ENCODE results near the gene ALPK3.

Gene ALPK3, protein sequence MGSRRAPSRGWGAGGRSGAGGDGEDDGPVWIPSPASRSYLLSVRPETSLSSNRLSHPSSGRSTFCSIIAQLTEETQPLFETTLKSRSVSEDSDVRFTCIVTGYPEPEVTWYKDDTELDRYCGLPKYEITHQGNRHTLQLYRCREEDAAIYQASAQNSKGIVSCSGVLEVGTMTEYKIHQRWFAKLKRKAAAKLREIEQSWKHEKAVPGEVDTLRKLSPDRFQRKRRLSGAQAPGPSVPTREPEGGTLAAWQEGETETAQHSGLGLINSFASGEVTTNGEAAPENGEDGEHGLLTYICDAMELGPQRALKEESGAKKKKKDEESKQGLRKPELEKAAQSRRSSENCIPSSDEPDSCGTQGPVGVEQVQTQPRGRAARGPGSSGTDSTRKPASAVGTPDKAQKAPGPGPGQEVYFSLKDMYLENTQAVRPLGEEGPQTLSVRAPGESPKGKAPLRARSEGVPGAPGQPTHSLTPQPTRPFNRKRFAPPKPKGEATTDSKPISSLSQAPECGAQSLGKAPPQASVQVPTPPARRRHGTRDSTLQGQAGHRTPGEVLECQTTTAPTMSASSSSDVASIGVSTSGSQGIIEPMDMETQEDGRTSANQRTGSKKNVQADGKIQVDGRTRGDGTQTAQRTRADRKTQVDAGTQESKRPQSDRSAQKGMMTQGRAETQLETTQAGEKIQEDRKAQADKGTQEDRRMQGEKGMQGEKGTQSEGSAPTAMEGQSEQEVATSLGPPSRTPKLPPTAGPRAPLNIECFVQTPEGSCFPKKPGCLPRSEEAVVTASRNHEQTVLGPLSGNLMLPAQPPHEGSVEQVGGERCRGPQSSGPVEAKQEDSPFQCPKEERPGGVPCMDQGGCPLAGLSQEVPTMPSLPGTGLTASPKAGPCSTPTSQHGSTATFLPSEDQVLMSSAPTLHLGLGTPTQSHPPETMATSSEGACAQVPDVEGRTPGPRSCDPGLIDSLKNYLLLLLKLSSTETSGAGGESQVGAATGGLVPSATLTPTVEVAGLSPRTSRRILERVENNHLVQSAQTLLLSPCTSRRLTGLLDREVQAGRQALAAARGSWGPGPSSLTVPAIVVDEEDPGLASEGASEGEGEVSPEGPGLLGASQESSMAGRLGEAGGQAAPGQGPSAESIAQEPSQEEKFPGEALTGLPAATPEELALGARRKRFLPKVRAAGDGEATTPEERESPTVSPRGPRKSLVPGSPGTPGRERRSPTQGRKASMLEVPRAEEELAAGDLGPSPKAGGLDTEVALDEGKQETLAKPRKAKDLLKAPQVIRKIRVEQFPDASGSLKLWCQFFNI (N-terminal part only)

DNA sequence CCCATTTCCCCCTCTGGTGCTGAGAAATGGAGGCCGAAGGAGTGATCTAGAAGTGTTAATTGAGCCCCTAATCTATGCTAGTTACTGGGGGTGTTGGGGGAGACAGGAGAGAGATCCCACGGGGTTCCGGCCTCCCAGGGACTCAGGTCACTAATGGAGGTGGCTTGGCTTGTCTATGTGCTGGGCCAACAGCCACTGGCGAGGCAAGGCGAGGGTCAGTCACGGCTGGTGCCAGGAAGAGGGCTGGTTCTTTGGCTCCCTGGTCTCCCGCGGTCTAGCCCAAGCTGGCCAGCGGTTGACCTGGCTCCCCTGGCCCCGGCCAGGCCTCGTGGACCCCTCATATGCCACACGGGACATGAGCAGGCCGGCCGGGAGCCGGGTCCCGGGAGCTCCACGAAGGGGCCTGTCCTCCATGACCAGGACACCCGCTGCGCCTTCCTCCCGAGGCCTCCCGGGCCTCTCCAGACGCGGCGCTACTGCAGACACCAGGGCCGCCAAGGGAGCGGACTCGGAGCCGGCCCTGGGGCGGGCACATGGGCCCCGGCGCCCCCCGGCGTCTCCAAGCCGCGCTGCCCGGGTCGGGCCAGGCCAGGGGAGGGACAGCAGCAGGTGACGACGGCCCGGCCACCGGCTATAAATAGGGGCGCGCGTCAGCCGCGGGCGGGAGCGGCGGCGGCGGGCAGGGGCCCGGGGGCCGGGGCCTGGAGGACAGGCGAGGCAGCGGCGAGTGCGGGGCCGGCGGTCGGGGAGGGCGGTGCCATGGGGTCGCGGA, at the start of gene ALPK3:
TSS of gene ALPK3 (plus strand) at position 663 of the 772 bp plus-strand sequence. CDS start at position 760, 97 bp downstream.
- DNase-seq (ENCODE audit: low read depth in 1 of 2, low spot score in 1 of 2), result no peak

DNA sequence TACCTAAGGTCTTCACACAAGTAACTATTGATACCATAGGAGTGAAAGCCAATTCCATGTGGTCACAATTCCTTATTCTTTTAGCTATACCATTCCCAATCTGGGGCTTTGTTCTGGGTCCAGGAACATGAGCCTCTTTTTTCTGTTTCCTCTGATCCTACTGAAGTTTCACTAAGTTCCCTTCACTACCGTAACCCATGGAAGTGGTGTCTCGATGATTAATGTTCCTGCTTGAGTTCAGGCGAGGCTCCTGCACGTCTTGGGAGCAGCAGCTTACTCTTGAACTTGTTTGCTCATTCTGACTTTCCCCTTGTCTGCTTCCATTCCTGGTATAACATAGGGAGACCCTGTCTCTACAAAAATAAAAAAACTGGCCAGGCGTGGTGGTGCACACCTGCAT, 45.1 kb upstream of the ALPK3 start:
- no peak for DNase-seq (ENCODE audit: low read depth in 1 of 2, low spot score in 1 of 2)

DNA sequence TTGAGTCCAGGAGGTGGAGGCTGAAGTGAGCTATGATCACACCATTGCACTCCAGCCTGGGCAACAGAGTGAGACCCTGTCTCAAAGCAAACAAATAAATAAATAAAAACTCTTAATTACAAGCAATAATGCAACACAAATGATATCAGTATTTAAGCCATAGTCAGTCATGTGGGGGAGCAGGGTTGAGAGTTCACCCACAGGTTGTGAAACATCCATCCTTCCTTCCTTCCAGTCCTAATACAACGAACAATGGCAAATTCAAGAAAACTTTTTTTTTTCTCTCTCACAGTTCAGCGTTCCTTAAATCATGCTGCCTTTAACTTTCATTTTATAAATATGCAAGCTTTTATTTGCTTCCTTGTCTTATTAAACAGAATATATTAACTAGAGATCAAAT, 44.7 kb upstream of the ALPK3 start:
- no peak for DNase-seq (ENCODE audit: low read depth in 1 of 2, low spot score in 1 of 2)

DNA sequence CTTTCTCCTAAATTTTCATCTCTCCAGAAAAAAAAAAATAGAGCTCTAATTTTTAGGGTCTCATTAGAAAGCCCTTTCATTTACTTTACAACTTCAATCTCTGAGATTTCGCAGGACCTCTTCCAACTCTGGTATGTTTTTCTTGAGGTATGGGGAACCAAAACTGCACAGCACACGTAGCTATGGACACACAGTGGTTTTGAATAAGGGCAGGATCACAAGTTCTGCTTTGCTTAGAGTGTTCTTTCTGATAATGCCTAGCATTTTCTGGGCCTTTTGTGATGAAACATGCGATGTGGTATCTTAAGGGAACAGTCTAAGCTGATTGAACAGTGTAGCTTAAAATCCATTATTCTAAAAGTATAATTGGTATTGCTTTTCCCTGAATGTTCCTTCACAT, 43.4 kb upstream of the ALPK3 start:
- DNase-seq (ENCODE audit: low read depth in 1 of 2, low spot score in 1 of 2), result no peak

DNA sequence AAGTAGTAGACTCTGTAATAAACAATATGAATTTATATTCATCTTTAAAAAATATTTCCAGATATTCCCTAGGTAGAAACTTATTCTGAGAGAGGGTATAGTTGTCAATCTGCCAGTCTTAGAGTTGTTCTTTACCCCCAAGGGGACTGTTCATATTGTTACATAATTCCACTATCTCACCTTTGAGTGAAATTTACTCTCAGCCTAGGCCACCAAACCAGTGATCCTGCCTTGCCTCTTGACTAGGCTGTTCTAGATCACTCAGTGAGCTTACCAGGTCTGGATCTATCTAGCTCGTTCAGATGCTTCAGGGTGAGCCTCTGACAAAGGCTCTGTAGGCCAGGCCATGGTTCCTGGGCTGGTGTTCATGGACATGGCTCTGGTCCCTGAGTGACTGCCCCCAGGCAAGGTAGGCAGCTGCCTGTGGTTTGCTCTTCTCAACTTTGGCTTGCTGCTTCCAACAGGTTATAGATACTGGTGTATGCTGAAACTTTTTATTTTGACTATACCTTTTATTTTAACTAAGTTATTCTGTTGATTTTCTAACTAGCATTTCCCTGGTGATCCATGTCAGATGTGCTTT, 41.2 kb upstream of the ALPK3 start:
- DNase-seq (ENCODE audit: low read depth in 1 of 2, low spot score in 1 of 2), result no peak

DNA sequence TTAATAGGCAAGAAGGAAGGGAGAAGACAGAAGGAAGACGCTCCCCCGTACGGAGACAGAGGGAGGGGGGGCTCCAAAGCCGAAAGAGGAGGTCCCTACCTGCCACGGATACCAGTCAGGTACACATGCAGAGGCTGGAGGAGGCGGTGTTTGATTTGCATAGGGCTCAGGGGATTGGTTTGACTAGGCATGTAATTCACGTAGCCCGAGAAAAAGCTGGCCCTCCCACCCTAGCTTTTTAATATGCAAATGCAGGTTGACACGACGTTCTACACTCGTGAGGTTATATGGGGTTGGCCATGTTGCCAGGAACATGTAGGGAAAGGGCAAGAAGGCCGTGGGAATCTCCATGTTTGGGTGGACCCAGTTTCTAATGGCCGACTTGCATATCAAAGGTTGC, 39.0 kb upstream of the ALPK3 start:
- no peak for DNase-seq (ENCODE audit: low read depth in 1 of 2, low spot score in 1 of 2)

DNA sequence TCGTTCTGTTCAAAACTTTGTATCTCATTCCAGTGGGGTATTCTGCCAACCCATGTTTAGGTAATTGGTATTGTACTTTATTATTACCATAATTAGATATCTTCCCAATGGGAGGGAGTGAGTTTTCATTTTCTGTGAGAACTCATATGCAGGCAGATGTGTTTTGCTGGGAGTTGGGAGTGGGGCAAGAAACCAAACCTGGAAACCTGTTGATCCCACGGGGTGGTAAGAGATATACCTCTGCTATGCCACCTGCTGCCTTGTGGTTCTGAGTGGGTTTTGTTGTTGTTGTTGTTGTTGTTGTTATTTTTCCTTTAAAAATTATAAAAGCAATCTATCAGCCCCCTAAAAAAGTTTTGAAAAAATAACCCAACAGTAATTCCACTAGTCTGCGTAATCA, 36.7 kb upstream of the ALPK3 start:
- no peak for DNase-seq (ENCODE audit: low read depth in 1 of 2, low spot score in 1 of 2)

DNA sequence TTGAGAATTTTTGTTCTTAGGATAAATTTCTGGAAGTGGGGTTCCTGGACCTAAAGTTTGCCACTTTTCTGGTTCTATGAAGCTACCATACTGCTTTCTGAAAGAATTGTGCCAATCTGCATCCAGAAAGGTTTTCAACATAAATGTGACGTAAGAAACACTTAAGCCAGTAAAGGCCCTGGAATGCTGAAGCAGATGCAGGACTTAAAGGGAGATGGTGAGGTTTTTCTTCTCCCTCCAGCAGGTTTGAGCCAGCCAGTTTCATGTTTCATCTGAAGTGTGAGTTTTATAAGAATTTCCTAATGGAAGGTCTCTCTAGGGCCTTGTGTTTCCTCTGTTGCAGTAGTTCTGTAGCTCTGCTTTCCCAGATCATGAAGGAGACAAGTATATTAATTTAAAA, 35.7 kb upstream of the ALPK3 start:
- DNase-seq (ENCODE audit: low read depth in 1 of 2, low spot score in 1 of 2), result no peak

DNA sequence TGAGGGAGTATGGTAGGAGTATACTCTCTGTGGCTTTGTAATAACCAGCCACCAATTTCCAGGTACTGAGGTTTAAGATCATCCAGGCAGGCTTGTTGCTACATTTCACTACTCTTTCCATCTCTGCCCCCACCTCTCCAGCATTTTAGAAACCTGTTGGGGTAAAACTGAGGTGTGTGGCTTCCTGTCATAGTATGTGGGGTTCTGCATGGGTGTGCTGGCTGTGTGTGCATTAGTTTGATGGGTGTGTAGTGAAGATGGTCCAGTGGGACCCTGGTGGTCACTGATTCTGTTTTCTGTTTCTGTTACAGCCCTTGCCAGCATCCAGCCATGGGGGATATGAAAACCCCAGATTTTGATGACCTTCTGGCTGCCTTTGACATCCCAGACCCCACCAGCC, 34.8 kb upstream of the ALPK3 start:
- no peak for DNase-seq (ENCODE audit: low read depth in 1 of 2, low spot score in 1 of 2)

DNA sequence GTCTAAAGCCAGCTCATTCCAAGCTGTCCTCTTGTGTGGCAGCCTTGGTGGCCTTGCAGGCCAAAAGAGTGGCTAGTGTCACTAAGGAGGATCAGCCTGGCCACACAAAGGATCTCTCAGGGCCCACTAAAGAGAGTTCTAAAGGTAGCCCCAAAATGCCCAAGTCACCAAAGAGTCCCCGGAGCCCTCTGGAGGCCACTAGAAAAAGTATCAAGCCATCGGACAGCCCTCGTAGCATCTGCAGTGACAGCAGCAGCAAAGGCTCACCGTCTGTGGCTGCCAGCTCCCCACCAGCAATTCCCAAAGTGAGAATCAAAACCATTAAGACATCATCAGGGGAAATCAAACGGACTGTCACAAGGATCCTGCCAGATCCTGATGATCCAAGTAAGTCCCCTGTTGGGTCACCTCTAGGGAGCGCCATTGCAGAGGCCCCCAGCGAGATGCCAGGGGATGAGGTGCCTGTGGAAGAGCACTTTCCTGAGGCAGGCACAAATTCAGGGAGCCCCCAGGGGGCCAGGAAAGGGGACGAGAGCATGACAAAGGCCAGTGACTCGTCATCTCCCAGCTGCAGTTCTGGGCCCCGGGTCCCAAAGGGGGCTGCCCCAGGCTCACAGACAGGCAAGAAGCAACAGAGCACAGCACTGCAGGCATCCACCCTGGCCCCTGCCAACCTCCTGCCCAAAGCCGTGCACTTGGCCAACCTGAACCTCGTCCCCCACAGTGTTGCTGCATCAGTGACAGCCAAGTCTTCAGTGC, 33.5 kb upstream of the ALPK3 start:
- DNase-seq (ENCODE audit: low read depth in 1 of 2, low spot score in 1 of 2), result no peak

DNA sequence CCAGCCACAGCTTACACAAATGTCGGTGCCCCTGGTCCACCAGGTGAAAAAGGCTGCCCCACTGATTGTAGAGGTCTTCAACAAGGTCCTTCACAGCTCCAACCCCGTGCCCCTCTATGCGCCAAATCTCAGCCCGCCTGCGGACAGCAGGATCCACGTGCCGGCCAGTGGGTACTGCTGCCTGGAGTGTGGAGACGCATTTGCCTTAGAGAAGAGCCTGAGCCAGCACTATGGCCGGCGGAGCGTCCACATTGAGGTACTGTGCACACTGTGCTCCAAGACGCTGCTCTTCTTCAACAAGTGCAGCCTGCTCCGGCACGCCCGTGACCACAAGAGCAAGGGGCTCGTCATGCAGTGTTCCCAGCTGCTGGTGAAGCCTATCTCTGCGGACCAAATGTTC, 32.9 kb upstream of the ALPK3 start:
- DNase-seq (ENCODE audit: low read depth in 1 of 2, low spot score in 1 of 2), result no peak

DNA sequence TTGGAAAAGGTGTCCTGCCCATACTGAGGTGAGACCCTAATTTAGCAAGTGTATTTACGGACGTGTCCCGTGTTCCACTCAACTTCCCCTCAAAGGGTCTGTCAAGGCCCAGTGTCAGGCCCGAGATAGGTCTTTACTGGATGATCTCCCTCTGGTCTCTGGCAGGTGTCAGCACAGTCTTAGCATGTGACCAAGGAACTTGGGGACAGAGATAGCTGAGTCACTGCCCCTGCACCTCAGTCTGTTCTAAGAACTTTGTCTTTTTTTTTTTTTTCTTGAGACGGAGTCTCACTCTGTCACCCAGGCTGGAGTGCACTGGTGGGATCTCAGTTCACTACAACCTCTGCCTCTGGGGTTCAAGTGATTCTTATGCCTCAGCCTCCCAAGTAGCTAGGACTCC, 32.1 kb upstream of the ALPK3 start:
- DNase-seq (ENCODE audit: low read depth in 1 of 2, low spot score in 1 of 2), result no peak

DNA sequence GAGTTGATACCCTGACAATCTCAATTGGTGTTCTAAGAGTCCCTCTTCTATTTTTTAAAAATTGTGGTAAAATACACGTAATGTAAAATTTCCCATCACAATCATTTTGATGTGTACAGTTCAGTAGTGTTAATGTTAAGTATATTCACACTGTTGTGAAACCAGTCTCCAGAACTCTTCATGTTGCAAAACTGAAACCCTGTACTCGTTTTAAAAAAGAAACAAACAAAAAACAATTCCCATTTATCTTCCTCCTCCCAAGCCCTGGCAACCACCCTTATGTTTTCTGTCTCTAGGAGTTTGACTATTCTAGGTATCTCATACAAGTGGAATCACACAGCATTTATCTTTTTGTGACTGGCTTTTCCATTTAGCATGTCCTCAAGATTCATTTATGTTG, 28.7 kb upstream of the ALPK3 start:
- DNase-seq (ENCODE audit: low read depth in 1 of 2, low spot score in 1 of 2), result no peak

DNA sequence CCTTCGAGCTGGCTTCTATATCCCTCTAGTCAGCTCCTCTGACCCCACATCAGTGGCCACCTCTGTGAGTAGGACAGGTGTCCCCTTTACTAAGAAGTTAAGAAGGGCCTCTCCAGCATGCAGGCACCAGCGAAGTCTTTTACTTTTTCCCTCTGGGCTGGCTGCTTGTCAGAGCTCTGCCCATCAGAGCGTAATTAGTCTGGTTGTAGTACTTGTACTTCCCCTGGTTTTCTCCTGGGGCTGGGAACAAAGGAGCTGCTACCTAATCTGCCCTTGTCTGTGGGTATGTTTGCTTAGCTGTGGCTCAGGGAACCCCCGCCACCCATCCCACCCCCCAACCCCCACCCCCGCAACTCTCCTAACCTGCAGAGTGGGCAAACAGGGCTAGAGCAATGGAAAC, 27.4 kb upstream of the ALPK3 start:
- no peak for DNase-seq (ENCODE audit: low read depth in 1 of 2, low spot score in 1 of 2)

DNA sequence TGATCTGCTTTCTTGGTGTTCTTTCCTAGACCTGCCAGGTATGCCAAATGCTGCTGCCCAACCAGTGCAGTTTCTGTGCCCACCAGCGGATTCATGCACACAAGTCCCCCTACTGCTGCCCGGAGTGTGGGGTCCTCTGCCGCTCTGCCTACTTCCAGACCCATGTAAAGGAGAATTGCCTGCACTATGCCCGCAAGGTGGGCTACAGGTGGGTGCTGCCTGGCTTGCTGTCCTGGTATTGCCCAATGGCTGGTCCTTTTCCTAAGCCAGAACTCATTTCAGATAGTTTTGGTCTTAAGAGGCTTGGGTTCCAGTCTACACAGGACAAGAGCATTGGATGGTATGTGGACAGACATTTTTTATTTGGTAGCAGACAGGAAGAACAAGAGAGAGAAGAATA, 26.5 kb upstream of the ALPK3 start:
- no peak for DNase-seq (ENCODE audit: low read depth in 1 of 2, low spot score in 1 of 2)

DNA sequence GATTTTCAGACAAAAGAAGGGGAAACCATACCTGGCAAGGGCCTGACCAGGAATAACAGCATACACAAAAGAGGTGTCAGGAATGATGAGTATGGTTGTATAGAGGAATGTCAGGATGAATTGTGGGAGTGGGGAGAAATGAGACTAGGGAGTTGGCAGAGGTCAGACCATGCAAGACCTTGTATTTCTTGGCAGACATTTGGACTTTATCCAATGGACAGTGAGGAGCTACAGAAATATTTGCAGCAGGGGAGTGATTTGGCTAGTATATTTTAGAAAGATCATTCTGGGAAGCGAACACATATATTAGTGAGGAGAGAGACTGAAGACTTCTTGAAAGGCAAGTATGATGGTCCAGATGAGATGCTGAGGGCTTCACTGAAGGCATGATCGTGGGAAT, 25.4 kb upstream of the ALPK3 start:
- no peak for DNase-seq (ENCODE audit: low read depth in 1 of 2, low spot score in 1 of 2)

DNA sequence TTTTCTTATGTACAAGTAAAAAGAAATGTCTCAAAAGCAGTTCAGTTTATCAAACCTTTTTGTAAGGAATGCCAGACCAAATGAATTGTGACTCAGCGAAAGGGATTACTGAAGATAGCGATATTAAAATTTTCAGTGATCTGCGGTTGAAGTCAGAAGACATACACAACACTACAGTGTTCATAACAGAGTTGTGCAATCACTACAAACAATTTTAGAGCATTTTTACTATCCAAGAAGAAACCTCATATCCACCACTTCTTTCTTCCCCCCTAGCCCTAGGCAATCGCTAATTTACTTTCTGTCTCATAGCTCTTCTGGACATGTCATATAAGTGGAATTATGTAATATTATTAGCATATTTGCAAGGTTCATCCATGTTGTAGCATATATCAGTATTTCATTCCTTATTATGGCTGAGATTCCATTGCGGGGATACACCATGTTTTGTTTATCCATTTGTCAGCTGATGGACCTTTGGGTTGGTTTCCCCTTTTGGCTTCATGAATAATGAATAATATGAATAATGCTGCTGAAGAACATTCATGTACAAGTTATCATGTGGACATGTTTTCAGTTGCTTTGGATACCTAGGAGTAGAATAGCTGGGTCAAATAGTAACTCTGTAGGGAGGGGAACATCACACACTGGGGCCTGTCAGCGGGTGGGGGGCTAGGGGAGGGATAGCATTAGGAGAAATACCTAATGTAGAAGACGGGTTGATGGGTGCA, 23.6 kb upstream of the ALPK3 start:
- no peak for DNase-seq (ENCODE audit: low read depth in 1 of 2, low spot score in 1 of 2)

DNA sequence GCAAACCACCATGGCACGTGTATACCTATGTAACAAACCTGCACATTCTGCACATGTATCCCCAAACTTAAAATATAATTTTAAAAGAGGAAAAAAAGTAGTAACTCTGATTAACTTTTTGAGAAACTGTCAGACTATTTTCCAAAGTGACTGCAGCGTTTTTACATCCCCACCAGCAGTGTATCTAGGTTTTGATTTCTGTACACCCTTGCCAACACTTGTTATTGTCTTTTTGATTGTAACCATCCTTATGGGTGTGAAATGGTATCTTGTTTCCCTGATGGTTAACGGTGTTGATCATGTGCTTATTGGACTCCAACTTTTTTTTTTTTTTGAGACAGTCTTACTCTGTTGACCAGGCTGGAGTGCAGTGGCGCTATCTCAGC, 23.0 kb upstream of the ALPK3 start:
- DNase-seq (ENCODE audit: low read depth in 1 of 2, low spot score in 1 of 2), result no peak

DNA sequence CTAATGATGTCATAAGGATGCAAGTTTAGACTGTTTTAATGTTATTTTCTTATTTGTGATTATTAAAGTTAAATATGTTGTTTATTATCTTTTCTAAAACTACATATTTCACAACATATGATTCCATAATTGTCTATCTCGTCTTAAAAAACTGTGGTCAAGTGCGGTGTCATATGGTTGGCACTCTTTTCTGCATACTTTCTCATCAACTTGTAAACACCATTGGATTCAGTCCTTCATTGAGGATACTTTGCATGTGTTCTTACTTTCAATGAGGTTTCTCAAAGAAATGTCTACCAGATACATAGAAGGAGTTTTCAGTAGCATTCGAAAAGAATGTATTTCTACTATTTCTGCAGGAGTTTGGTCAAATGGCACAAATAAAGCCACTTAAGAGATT, 22.0 kb upstream of the ALPK3 start:
- no peak for DNase-seq (ENCODE audit: low read depth in 1 of 2, low spot score in 1 of 2)

Measured in stimulated activated CD4-positive, alpha-beta T cell treated with anti-CD3 and anti-CD28 coated beads, Interleukin-15, amount 100 ng/mL, for 1 hour (primary cell).